Measurements from ENCODE around the gene FEM1C.

Gene FEM1C

DNA sequence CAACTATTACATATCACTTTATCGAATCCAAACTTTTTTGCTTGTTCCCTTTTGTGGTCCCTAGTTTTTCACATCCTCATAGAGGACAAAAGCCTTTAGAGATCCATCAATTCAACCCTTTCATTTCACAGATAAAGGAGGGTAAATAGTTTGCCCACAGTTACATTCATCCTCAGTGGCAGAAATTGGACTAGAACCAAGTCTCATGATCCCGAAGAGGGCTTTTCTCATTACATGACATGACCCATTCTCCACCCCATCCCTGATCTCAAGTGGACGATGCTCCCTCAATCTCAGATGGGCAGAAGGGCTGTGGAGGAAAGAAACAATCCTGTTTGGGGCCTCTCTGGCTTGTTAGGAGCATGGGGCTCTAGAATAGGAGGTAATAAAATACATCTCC lies 34.6 kb upstream of the FEM1C start:
- no peak overlapping the region for H3K27ac ChIP-seq (replicated peaks)
- no peak for DNase-seq (ENCODE audit: low read depth in 1 of 2, low spot score in 1 of 2)
- TF ChIP-seq, protein P1, sequence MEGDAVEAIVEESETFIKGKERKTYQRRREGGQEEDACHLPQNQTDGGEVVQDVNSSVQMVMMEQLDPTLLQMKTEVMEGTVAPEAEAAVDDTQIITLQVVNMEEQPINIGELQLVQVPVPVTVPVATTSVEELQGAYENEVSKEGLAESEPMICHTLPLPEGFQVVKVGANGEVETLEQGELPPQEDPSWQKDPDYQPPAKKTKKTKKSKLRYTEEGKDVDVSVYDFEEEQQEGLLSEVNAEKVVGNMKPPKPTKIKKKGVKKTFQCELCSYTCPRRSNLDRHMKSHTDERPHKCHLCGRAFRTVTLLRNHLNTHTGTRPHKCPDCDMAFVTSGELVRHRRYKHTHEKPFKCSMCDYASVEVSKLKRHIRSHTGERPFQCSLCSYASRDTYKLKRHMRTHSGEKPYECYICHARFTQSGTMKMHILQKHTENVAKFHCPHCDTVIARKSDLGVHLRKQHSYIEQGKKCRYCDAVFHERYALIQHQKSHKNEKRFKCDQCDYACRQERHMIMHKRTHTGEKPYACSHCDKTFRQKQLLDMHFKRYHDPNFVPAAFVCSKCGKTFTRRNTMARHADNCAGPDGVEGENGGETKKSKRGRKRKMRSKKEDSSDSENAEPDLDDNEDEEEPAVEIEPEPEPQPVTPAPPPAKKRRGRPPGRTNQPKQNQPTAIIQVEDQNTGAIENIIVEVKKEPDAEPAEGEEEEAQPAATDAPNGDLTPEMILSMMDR (IDR thresholded peaks at IDR 0.05; ENCODE audit: insufficient read depth, low read length) = no peak
- TF ChIP-seq SPI1 (IDR thresholded peaks at IDR 0.05; ENCODE audit: borderline replicate concordance, low read depth) = no peak
- no peak for TF ChIP-seq GABPA (IDR thresholded peaks at IDR 0.05; ENCODE audit: low read depth)
- no peak for TF ChIP-seq POLR2AphosphoS5 (IDR thresholded peaks at IDR 0.05; ENCODE audit: low read depth)
- TF ChIP-seq, protein P2, sequence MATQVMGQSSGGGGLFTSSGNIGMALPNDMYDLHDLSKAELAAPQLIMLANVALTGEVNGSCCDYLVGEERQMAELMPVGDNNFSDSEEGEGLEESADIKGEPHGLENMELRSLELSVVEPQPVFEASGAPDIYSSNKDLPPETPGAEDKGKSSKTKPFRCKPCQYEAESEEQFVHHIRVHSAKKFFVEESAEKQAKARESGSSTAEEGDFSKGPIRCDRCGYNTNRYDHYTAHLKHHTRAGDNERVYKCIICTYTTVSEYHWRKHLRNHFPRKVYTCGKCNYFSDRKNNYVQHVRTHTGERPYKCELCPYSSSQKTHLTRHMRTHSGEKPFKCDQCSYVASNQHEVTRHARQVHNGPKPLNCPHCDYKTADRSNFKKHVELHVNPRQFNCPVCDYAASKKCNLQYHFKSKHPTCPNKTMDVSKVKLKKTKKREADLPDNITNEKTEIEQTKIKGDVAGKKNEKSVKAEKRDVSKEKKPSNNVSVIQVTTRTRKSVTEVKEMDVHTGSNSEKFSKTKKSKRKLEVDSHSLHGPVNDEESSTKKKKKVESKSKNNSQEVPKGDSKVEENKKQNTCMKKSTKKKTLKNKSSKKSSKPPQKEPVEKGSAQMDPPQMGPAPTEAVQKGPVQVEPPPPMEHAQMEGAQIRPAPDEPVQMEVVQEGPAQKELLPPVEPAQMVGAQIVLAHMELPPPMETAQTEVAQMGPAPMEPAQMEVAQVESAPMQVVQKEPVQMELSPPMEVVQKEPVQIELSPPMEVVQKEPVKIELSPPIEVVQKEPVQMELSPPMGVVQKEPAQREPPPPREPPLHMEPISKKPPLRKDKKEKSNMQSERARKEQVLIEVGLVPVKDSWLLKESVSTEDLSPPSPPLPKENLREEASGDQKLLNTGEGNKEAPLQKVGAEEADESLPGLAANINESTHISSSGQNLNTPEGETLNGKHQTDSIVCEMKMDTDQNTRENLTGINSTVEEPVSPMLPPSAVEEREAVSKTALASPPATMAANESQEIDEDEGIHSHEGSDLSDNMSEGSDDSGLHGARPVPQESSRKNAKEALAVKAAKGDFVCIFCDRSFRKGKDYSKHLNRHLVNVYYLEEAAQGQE (IDR thresholded peaks at IDR 0.05; ENCODE audit: insufficient replicate concordance, low read depth) = no peak
- H3K4me3 ChIP-seq (replicated peaks; ENCODE audit: insufficient read depth, low read length) = no peak overlapping the region
- H3K27me3 ChIP-seq (ENCODE audit: insufficient read depth, poor library complexity, severe bottlenecking) = no peaks in the 10 kb centered on the region

DNA sequence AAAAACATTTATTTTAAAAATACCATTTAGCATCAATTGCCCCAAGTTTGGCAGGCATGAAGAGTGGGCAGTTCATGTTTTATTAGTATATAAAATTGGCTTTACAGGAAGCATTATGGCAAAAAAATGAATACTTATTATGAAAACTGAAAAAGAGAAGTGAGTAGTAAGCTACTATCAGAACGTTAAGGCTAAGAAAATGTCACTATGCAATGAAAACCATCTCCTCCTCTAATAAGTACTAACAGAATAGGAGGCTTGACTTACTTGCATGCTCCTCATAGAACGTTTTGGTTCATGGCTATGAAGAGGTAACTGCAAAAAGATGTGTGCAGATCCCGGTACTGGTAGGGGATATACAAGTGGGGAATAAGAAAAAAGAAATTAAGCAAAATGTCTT lies 34.1 kb upstream of the FEM1C start:
- Histone ChIP-seq H3K27me3 (ENCODE audit: insufficient read depth, poor library complexity, severe bottlenecking) (no peaks in the 10 kb centered on the region), H3K4me3 (replicated peaks; ENCODE audit: insufficient read depth, low read length) (no peak overlapping the region), H3K27ac (replicated peaks) (no peak overlapping the region)
- no peak for TF ChIP-seq POLR2AphosphoS5 (IDR thresholded peaks at IDR 0.05; ENCODE audit: low read depth)
- no peak for DNase-seq (ENCODE audit: low read depth in 1 of 2, low spot score in 1 of 2)

DNA sequence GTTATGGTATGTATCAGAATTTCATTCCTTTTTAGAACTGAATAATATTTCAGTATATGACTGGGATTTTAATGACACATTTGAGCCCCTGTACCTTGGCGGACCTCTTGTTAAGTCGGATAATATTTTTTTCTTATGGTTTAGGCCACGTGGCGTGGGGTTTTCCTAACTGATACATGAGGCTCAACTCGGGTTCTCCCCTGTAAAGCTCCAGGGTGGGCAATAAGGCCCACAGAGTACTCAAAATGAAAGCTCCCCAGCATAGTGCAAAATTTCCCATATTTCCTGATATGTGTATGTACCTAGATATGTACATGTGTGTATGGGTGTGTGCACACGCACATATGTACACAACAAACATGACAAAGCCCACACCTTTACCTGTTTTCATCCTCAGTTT lies 33.2 kb upstream of the FEM1C start:
- DNase-seq (ENCODE audit: low read depth in 1 of 2, low spot score in 1 of 2) = no peak
- H3K4me3 ChIP-seq (replicated peaks; ENCODE audit: insufficient read depth, low read length) = no peak overlapping the region

DNA sequence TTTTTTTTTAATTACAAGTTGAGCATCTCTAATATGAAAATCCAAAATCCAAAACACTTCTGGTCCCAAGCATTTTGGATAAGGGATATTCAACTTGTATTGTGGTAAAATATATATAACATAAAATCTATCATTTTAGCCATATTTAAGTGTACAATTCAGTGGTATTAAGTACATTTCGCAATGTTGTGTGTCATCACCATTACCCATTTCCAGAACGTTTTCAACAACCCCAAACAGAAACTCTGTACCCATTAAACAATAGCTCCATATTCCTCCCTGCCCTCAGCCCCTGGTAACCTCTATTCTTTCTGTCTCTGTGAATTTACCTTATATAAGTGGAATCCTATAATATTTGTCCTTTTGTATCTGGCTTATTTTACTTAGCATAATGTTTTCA lies 32.8 kb upstream of the FEM1C start:
- no peak for DNase-seq (ENCODE audit: low read depth in 1 of 2, low spot score in 1 of 2)
- TF ChIP-seq, protein P2 (IDR thresholded peaks at IDR 0.05; ENCODE audit: insufficient replicate concordance, low read depth) = no peak
- TF ChIP-seq SPI1 (IDR thresholded peaks at IDR 0.05; ENCODE audit: borderline replicate concordance, low read depth) = no peak
- TF ChIP-seq, protein P1 (IDR thresholded peaks at IDR 0.05; ENCODE audit: insufficient read depth, low read length) = no peak
- TF ChIP-seq GABPA (IDR thresholded peaks at IDR 0.05; ENCODE audit: low read depth) = no peak
- no peak for TF ChIP-seq POLR2AphosphoS5 (IDR thresholded peaks at IDR 0.05; ENCODE audit: low read depth)
- H3K27ac ChIP-seq (replicated peaks) = no peak overlapping the region

More for the DNA sequence above, 33.2 kb upstream of the FEM1C start:
- Histone ChIP-seq H3K27ac (replicated peaks) (no peak overlapping the region), H3K27me3 (ENCODE audit: insufficient read depth, poor library complexity, severe bottlenecking) (no peaks in the 10 kb centered on the region)
- TF ChIP-seq POLR2AphosphoS5 (IDR thresholded peaks at IDR 0.05; ENCODE audit: low read depth) = no peak
- TF ChIP-seq GABPA (IDR thresholded peaks at IDR 0.05; ENCODE audit: low read depth) = no peak
- TF ChIP-seq, protein P2 (IDR thresholded peaks at IDR 0.05; ENCODE audit: insufficient replicate concordance, low read depth) = no peak
- no peak for TF ChIP-seq SPI1 (IDR thresholded peaks at IDR 0.05; ENCODE audit: borderline replicate concordance, low read depth)
- TF ChIP-seq, protein P1 (IDR thresholded peaks at IDR 0.05; ENCODE audit: insufficient read depth, low read length) = no peak

More for the DNA sequence above, 32.8 kb upstream of the FEM1C start:
- H3K4me3 ChIP-seq (replicated peaks; ENCODE audit: insufficient read depth, low read length) = no peak overlapping the region
- H3K27me3 ChIP-seq (ENCODE audit: insufficient read depth, poor library complexity, severe bottlenecking) = no peaks in the 10 kb centered on the region
